ENCODE data around the gene BMPR1A. TPM values are rescaled to one million over a fixed set of nuclear protein-coding genes. Genes with fewer than 3 reads are reported as not detected.

BMPR1A gene
- total RNA-seq, 1 donor from 2014 or later, result 11.8 TPM

- Mint-ChIP-seq H3K4me3 (no peak overlapping the region), H3K9me3 (peaks cover 9% of the 10 kb centered on the region), H3K4me1 (peaks cover 10% of the 10 kb centered on the region), H3K27me3 (no peaks in the 10 kb centered on the region), H3K27ac (no peak overlapping the region), H3K36me3 (ENCODE audit: low read depth) (peaks cover 3% of the 10 kb centered on the region)
- intact Hi-C loops (cut with micrococcal nuclease), result no loop called here
- DNase-seq, result no peak
- ATAC-seq (ENCODE audit: low read depth), result no peak
- ChIA-PET CTCF (no interaction called here), POLR2A (no interaction called here)
- TF ChIP-seq, protein P1, sequence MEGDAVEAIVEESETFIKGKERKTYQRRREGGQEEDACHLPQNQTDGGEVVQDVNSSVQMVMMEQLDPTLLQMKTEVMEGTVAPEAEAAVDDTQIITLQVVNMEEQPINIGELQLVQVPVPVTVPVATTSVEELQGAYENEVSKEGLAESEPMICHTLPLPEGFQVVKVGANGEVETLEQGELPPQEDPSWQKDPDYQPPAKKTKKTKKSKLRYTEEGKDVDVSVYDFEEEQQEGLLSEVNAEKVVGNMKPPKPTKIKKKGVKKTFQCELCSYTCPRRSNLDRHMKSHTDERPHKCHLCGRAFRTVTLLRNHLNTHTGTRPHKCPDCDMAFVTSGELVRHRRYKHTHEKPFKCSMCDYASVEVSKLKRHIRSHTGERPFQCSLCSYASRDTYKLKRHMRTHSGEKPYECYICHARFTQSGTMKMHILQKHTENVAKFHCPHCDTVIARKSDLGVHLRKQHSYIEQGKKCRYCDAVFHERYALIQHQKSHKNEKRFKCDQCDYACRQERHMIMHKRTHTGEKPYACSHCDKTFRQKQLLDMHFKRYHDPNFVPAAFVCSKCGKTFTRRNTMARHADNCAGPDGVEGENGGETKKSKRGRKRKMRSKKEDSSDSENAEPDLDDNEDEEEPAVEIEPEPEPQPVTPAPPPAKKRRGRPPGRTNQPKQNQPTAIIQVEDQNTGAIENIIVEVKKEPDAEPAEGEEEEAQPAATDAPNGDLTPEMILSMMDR (IDR thresholded peaks at IDR 0.05), result no peak
These were observed 26.4 kb downstream of the BMPR1A start for GRCh38 chr10:86782701-86783418.

DNA sequence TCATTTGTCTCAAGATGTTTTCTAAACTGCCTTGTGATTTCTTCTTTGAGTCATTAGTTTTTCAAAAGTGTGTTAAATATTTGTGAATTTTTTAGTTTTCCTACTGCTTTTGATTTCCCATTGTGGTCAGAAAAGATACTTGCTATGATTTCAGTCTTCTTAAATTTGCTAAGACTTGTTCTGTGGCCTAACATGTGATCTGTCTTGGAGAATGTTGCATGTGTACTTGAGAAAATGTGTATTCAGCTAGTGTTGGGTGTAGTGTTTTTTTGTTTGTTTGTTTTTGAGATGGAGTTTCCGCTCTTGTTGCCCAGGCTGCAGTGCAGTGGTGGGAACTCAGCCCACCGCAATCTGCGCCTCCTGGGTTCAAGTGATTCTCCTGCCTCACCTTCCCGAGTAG lies 28.6 kb downstream of the BMPR1A start:
- no peak for ATAC-seq (ENCODE audit: low read depth)
- H3K4me3 Mint-ChIP-seq, result no peak overlapping the region

GRCh38 chr10:86785968-86786367 lies 29.5 kb downstream of the BMPR1A start:
- TF ChIP-seq, protein P1 (IDR thresholded peaks at IDR 0.05), result no peak
- Mint-ChIP-seq H3K9me3 (peaks cover 10% of the 10 kb centered on the region), H3K4me3 (no peak overlapping the region), H3K4me1 (peaks cover 8% of the 10 kb centered on the region), H3K36me3 (ENCODE audit: low read depth) (peaks cover 3% of the 10 kb centered on the region), H3K27me3 (no peaks in the 10 kb centered on the region), H3K27ac (no peak overlapping the region)
- intact Hi-C loops (cut with micrococcal nuclease), result no loop called here
- ChIA-PET POLR2A (no interaction called here), CTCF (no interaction called here)
- ATAC-seq (ENCODE audit: low read depth) (no peak), DNase-seq (no peak)

More for the DNA sequence above, 28.6 kb downstream of the BMPR1A start:
- Mint-ChIP-seq H3K27me3 (no peaks in the 10 kb centered on the region), H3K27ac (no peak overlapping the region), H3K36me3 (ENCODE audit: low read depth) (peaks cover 3% of the 10 kb centered on the region), H3K4me1 (peaks cover 8% of the 10 kb centered on the region), H3K9me3 (peaks cover 9% of the 10 kb centered on the region)
- no peak for DNase-seq
- ChIA-PET POLR2A (no interaction called here), CTCF (no interaction called here)
- intact Hi-C loops (cut with micrococcal nuclease), result no loop called here
- TF ChIP-seq, protein P1 (IDR thresholded peaks at IDR 0.05), result no peak

DNA sequence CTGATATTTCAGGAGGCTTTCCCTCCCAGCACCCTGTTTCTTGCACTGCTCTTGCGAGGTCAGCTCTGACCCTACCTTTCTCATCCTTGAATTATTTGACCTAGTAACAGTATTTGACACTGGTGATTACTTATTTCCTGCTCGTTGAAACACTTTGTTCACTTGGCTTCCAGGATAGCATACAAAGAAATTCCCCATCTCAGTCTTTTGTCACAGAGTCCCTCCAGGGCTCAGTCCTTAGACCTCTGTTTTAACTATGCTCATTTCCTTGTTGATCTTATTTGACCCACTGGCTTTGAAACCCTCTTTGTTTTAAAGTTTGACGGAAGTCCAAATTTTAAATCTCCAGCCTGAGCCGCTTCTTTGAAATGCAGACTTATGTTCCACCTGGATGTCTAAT lies 29.9 kb downstream of the BMPR1A start:
- Mint-ChIP-seq H3K4me1 (peaks cover 8% of the 10 kb centered on the region), H3K4me3 (no peak overlapping the region), H3K27me3 (no peaks in the 10 kb centered on the region), H3K9me3 (peaks cover 10% of the 10 kb centered on the region), H3K27ac (no peak overlapping the region), H3K36me3 (ENCODE audit: low read depth) (peaks cover 3% of the 10 kb centered on the region)
- POLR2A ChIA-PET, result no interaction called here
- no peak for DNase-seq
- TF ChIP-seq, protein P1 (IDR thresholded peaks at IDR 0.05), result no peak
- CTCF ChIA-PET, result no interaction called here
- no peak for ATAC-seq (ENCODE audit: low read depth)
- intact Hi-C loops (cut with micrococcal nuclease), result no loop called here

DNA sequence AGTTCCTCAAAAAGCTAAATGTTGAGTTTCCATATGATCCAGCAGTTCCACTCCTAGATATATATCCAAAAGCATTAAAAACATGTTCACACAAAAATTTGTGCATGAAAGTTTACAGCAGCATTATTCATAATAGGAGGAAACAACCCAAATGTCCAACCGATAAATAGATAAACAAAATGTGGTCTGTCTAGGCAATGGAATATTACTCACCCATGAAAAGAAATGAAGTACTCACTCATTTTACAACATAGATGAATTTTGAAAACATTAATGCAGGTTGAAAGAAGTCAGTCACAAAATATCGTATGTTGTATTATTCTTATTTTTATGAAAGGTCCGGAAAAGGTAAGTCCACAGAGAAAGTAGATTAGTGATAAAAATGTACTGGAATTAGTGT lies 34.0 kb downstream of the BMPR1A start:
- CTCF ChIA-PET, result no interaction called here
- no peak for ATAC-seq (ENCODE audit: low read depth)
- intact Hi-C loops (cut with micrococcal nuclease), result no loop called here
- TF ChIP-seq, protein P1 (IDR thresholded peaks at IDR 0.05), result no peak
- no peak overlapping the region for H3K4me3 Mint-ChIP-seq
- H3K27me3 Mint-ChIP-seq, result no peaks in the 10 kb centered on the region
- peaks cover 3% of the 10 kb centered on the region for H3K36me3 Mint-ChIP-seq (ENCODE audit: low read depth)
- DNase-seq, result no peak
- H3K9me3 Mint-ChIP-seq, result peaks cover 8% of the 10 kb centered on the region
- POLR2A ChIA-PET, result no interaction called here
- no peak overlapping the region for H3K27ac Mint-ChIP-seq
- no peaks in the 10 kb centered on the region for H3K4me1 Mint-ChIP-seq

Data from activated B cell treated with CpG ODN at 0.5 μM for 24 hours (primary cell).